IPS DF 6.9 (cell line): Measurements from ENCODE around the gene ISG15.

Source experiments
- DNase-seq: peaks from one replicate; pipeline ENCODE4 v3.0.0-alpha.2; 2013; ENCODE audit warnings: low read depth, low spot score
- H3K27ac ChIP-seq: one replicate; pipeline ENCODE4 v1.5.1; 2013; ENCODE audit warnings: low read length, control low read depth
- H3K27me3 ChIP-seq: 2 replicates; pipeline ENCODE4 v1.6.1; 2013; ENCODE audit warnings: mild to moderate bottlenecking, low read length; ENCODE audit not compliant: control insufficient read depth, insufficient read depth
- H3K36me3 ChIP-seq: 2 replicates; pipeline ENCODE4 v1.6.1; 2013; ENCODE audit warnings: low read length; ENCODE audit not compliant: control insufficient read depth, insufficient read depth
- H3K4me1 ChIP-seq: 2 replicates; pipeline ENCODE4 v1.6.1; 2013; ENCODE audit warnings: low read length; ENCODE audit not compliant: control insufficient read depth, insufficient read depth
- H3K4me3 ChIP-seq: 2 replicates; pipeline ENCODE4 v1.5.1; 2013; ENCODE audit warnings: mild to moderate bottlenecking, low read length
- H3K9me3 ChIP-seq: 2 replicates; pipeline ENCODE4 v1.6.1; 2013; ENCODE audit warnings: low read length, inconsistent platforms; ENCODE audit not compliant: control insufficient read depth, insufficient read depth
- WGBS: extraction: QIAGEN DNeasy Blood & Tissue Kit; methylation state at CpG from one replicate; pipeline ENCODE4 v1.1.7; 2013; ENCODE audit warnings: mixed read lengths, missing lambda C conversion rate; ENCODE audit not compliant: insufficient read length, insufficient coverage; 5-methylcytosine and 5-hydroxymethylcytosine counted together

Gene ISG15

GRCh38 chr1:970242-970972, 42.9 kb upstream of the ISG15 start:
- Histone ChIP-seq H3K27me3 (peaks cover 5% of the 10 kb centered on the region; the same call in 1 of the 2 replicates), H3K27ac (no peak overlapping the region), H3K4me3 (no peak overlapping the region; the same call in 1 of the 2 replicates), H3K9me3 (no peaks in the 10 kb centered on the region), H3K4me1 (peaks cover 6% of the 10 kb centered on the region), H3K36me3 (no peaks in the 10 kb centered on the region; the same call in 1 of the 2 replicates)
- no CpG with 5 or more reads among the region's 33 CpGs for WGBS
- no peak for DNase-seq

DNA sequence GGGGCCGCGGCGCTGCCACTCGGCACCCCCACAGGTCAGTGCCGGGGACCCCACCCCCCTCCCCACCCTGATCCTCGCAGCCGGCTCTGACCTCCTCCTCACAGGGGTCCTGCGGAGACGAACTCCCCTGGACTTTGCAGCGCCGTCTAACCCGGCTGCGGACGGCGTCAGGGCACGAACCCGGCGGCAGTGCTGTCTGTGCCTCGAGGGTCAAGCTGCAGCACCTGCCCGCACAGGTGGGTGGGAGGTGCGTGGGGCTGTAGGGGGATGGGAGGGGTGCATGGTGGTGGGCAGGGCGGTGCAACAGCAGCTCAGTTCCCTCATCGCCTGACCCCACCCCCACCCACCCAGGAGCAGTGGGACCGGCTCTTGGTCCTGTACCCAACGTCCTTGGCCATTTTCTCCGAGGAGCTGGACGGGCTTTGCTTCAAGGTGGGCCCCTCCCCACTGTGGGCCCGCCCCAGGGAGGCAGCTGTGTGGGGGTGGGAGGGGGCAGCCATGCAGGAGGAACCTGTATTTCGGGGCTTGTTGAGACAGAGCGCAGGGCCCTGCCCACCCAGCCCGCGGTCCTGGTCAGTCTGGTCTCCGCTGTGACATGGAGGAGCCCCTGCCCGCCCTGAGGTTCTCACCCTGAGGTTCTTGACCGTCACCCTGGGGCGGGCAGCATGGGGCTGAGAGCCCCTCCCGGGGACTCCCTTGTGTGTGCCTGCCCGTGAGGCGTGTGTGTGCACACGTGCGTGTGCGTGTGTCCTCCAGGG, 42.1 kb upstream of the ISG15 start:
- Histone ChIP-seq H3K9me3 (no peaks in the 10 kb centered on the region), H3K4me3 (no peak overlapping the region), H3K27ac (no peak overlapping the region), H3K36me3 (no peaks in the 10 kb centered on the region; the same call in 1 of the 2 replicates), H3K27me3 (peaks cover 5% of the 10 kb centered on the region; the same call in 1 of the 2 replicates), H3K4me1 (peaks cover 5% of the 10 kb centered on the region)
- WGBS: no CpG with 5 or more reads among the region's 42 CpGs
- DNase-seq: no peak

GRCh38 chr1:971751-972506, 41.4 kb upstream of the ISG15 start:
- Histone ChIP-seq H3K9me3 (no peaks in the 10 kb centered on the region), H3K36me3 (no peaks in the 10 kb centered on the region; the same call in 1 of the 2 replicates), H3K4me3 (no peak overlapping the region), H3K4me1 (peaks cover 5% of the 10 kb centered on the region), H3K27ac (no peak overlapping the region), H3K27me3 (peaks cover 5% of the 10 kb centered on the region; the same call in 1 of the 2 replicates)
- no CpG with 5 or more reads among the region's 34 CpGs for WGBS
- no peak for DNase-seq

GRCh38 chr1:972726-973458, 40.4 kb upstream of the ISG15 start:
- peaks cover 2% of the 10 kb centered on the region; the same call in 1 of the 2 replicates for H3K27me3 ChIP-seq
- no peak for DNase-seq
- H3K27ac ChIP-seq: no peak overlapping the region
- no peaks in the 10 kb centered on the region; the same call in 1 of the 2 replicates for H3K36me3 ChIP-seq
- H3K4me3 ChIP-seq: no peak overlapping the region
- peaks cover 5% of the 10 kb centered on the region for H3K4me1 ChIP-seq
- no peaks in the 10 kb centered on the region for H3K9me3 ChIP-seq
- no CpG with 5 or more reads among the region's 28 CpGs for WGBS

GRCh38 chr1:973459-974292, 39.6 kb upstream of the ISG15 start:
- no peaks in the 10 kb centered on the region; the same call in 1 of the 2 replicates for H3K27me3 ChIP-seq
- WGBS: no CpG with 5 or more reads among the region's 28 CpGs

DNA sequence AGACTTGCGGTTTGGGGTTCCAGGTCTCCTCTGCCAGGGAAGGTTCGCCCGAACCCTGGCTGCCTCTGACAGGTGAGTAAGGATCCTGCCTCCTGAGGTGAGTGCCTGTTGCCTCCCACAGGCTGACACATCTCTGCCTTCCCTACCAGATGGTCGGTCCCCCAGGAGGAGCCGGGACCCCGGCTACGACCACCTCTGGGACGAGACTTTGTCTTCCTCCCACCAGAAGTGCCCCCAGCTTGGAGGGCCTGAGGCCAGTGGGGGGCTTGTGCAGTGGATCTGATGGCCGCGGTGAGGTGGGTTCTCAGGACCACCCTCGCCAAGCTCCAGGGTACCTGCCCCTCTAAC, 39.0 kb upstream of the ISG15 start:
- peaks cover 5% of the 10 kb centered on the region for H3K4me1 ChIP-seq
- H3K27me3 ChIP-seq: no peaks in the 10 kb centered on the region; the same call in 1 of the 2 replicates
- no peaks in the 10 kb centered on the region for H3K9me3 ChIP-seq
- H3K27ac ChIP-seq: no peak overlapping the region
- no peaks in the 10 kb centered on the region for H3K36me3 ChIP-seq
- DNase-seq: no peak
- no CpG with 5 or more reads among the region's 11 CpGs for WGBS
- H3K4me3 ChIP-seq: no peak overlapping the region

More at GRCh38 chr1:973459-974292, 39.6 kb upstream of the ISG15 start:
- Histone ChIP-seq H3K4me3 (no peak overlapping the region), H3K36me3 (no peaks in the 10 kb centered on the region), H3K27ac (no peak overlapping the region), H3K9me3 (no peaks in the 10 kb centered on the region), H3K4me1 (peaks cover 5% of the 10 kb centered on the region)
- DNase-seq: no peak

- WGBS: no CpG with 5 or more reads among the region's 17 CpGs
- Histone ChIP-seq H3K4me3 (no peak overlapping the region), H3K27ac (no peak overlapping the region), H3K9me3 (no peaks in the 10 kb centered on the region), H3K36me3 (no peaks in the 10 kb centered on the region), H3K27me3 (no peaks in the 10 kb centered on the region; the same call in 1 of the 2 replicates), H3K4me1 (peaks cover 5% of the 10 kb centered on the region)
- DNase-seq: no peak
Measured at GRCh38 chr1:974687-975328, 38.5 kb upstream of the ISG15 start.

DNA sequence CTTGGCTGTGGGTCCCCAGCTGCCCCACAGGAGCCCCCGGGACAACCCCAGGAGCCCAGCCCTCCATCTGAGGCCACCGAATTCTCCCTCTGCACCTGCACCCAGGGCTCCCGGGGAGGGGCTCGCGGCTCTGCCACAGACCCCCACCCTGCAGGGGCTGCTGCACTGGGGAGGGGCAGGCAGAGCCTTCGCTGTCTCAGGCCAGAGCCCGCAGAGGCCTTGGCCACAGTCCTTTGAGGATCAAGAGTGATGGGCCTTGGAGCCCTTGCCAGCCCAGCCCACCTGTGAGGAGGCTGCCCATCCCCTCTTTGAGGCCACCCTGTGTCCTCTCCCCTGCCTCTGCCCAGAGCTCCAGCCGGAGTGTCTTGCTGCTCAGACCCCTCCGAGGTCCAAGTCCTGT, 37.9 kb upstream of the ISG15 start:
- H3K4me3 ChIP-seq: no peak overlapping the region

More for the DNA sequence above, 37.9 kb upstream of the ISG15 start:
- no peak for DNase-seq
- H3K9me3 ChIP-seq: no peaks in the 10 kb centered on the region
- no peaks in the 10 kb centered on the region for H3K36me3 ChIP-seq
- WGBS: no CpG with 5 or more reads among the region's 9 CpGs
- H3K27me3 ChIP-seq: no peaks in the 10 kb centered on the region; the same call in 1 of the 2 replicates
- no peak overlapping the region for H3K27ac ChIP-seq
- peaks cover 2% of the 10 kb centered on the region for H3K4me1 ChIP-seq
